GM23248 (cell line): ENCODE data around the gene EZR.

Experiments used
- EZH2 ChIP-seq: fragments of 200-600 bp; sonication (generic); IDR thresholded peaks from 2 replicates; pipeline ENCODE4 v1.6.1; 2018; ENCODE audit warnings: antibody characterized with exemption, mild to moderate bottlenecking; ENCODE audit not compliant: insufficient read depth, poor library complexity, severe bottlenecking
- EZH2phosphoT487 ChIP-seq: fragments of 200-600 bp; sonication (generic); IDR thresholded peaks from 2 replicates; pipeline ENCODE4 v1.6.1; 2018; ENCODE audit warnings: antibody characterized with exemption, moderate library complexity, mild to moderate bottlenecking, low read depth; ENCODE audit not compliant: insufficient read depth

- no peak for TF ChIP-seq EZH2
- no peak for TF ChIP-seq EZH2phosphoT487
Measured at GRCh38 chr6:158717341-158718330, 101.5 kb downstream of the EZR start.
